Skeletal muscle tissue (tissue), 4 donors: ENCODE measurements around the gene PLOD1. TPM values are rescaled to one million over a fixed set of nuclear protein-coding genes. Genes with fewer than 3 reads are reported as not detected.
A peak's percentile ranks its signal among the peaks of the same experiment; 100 is the strongest.
"Not testable (repeated sequence)": the region's sequence is repeated elsewhere in the genome, so short reads cannot be mapped to it uniquely, and the experiment has no call there.

ENCODE experiments used
- H3K27ac ChIP-seq: one replicate; pipeline ENCODE4 v1.7.0; 2013; ENCODE audit warnings: mild to moderate bottlenecking, low read depth, low read length, inconsistent platforms
- H3K27me3 ChIP-seq, 3 donors: one replicate each; pipeline ENCODE4 v1.7.0; 2013; ENCODE audit warnings: low read length in 3 of 3; ENCODE audit not compliant: control insufficient read depth in 3 of 3, insufficient read depth in 3 of 3
- H3K36me3 ChIP-seq, 3 donors: one replicate each; pipeline ENCODE4 v1.7.0; 2013; ENCODE audit warnings: low read length in 3 of 3; ENCODE audit not compliant: control insufficient read depth in 3 of 3, insufficient read depth in 3 of 3
- H3K4me1 ChIP-seq, 3 donors: one replicate each; pipeline ENCODE4 v1.7.0; 2013; ENCODE audit warnings: low read length in 3 of 3, mild to moderate bottlenecking in 3 of 3; ENCODE audit not compliant: control insufficient read depth in 3 of 3, insufficient read depth in 3 of 3
- H3K4me3 ChIP-seq, 3 donors: one replicate each; pipeline ENCODE4 v1.7.0; 2013; ENCODE audit warnings: low read length in 3 of 3
- H3K9ac ChIP-seq, 3 donors: one replicate each; pipeline ENCODE4 v1.7.0; 2013; ENCODE audit warnings: low read length in 3 of 3, mild to moderate bottlenecking in 3 of 3, moderate library complexity in 2 of 3, low read depth in 1 of 3
- H3K9me3 ChIP-seq, 3 donors: one replicate each; pipeline ENCODE4 v1.7.0; 2013; ENCODE audit warnings: low read length in 3 of 3; ENCODE audit not compliant: control insufficient read depth in 3 of 3
- total RNA-seq: library from RNA; depleted of rRNA; stranded (reverse); fragments of >200 nt; gene quantifications from one replicate; pipeline ENCODE4 v1.2.3, GENCODE V29; 2014
- donor health status: Osteomylitis.

Gene PLOD1
- total RNA-seq, 1 donor from 2014 or later, result 97.6 TPM

GRCh38 chr1:11931845-11932244 lies 2.7 kb upstream of the PLOD1 start:
- peaks cover 25 to 36% (median 35%) of the 10 kb centered on the region in 3 donors for H3K4me1 ChIP-seq
- H3K4me3 ChIP-seq, result no peak overlapping the region
- H3K9me3 ChIP-seq, result no peaks in the 10 kb centered on the region
- H3K36me3 ChIP-seq, result no peaks in the 10 kb centered on the region
- no peaks in the 10 kb centered on the region for H3K27me3 ChIP-seq
- no peak overlapping the region for H3K9ac ChIP-seq
- no peak overlapping the region for H3K27ac ChIP-seq

- peaks cover 0 to 3% (median 2%) of the 10 kb centered on the region in 3 donors for H3K36me3 ChIP-seq
- peak overlapping the region; percentile 82 for H3K27ac ChIP-seq
- peak overlapping the region; percentile 83 to 88 (median 83) for H3K9ac ChIP-seq
- no peaks in the 10 kb centered on the region for H3K9me3 ChIP-seq
- no peaks in the 10 kb centered on the region for H3K27me3 ChIP-seq
- peaks cover 37 to 54% (median 52%) of the 10 kb centered on the region in 3 donors for H3K4me1 ChIP-seq
- peak overlapping the region; percentile 77 to 89 (median 81) for H3K4me3 ChIP-seq
Measured at GRCh38 chr1:11935057-11935412, 518 bp downstream of the PLOD1 start.

GRCh38 chr1:11935733-11936132 lies 1.2 kb downstream of the PLOD1 start:
- Histone ChIP-seq H3K9ac (peak overlapping the region in 2 of 3 donors; percentile 23 to 50), H3K4me1 (peaks cover 42 to 55% (median 54%) of the 10 kb centered on the region in 3 donors), H3K4me3 (peak overlapping the region in 1 of 3 donors; percentile 29)
- H3K36me3 ChIP-seq, H3K9me3 ChIP-seq, H3K27ac ChIP-seq, H3K27me3 ChIP-seq: not testable (repeated sequence)

- peaks cover 2 to 3% (median 3%) of the 10 kb centered on the region in 3 donors for H3K36me3 ChIP-seq
- no peaks in the 10 kb centered on the region for H3K27me3 ChIP-seq
- H3K9ac ChIP-seq, result peak overlapping the region in 1 of 3 donors; percentile 50
- no peaks in the 10 kb centered on the region for H3K9me3 ChIP-seq
- H3K4me1 ChIP-seq, result peaks cover 46 to 58% (median 56%) of the 10 kb centered on the region in 3 donors
- H3K27ac ChIP-seq, result peak overlapping the region; percentile 30
- peak overlapping the region in 1 of 3 donors; percentile 29 for H3K4me3 ChIP-seq
Measured at GRCh38 chr1:11938722-11939526, 4.4 kb downstream of the PLOD1 start.

GRCh38 chr1:11939794-11940193 lies 5.3 kb downstream of the PLOD1 start:
- peaks cover 49 to 62% (median 59%) of the 10 kb centered on the region in 3 donors for H3K4me1 ChIP-seq
- H3K27me3 ChIP-seq, H3K27ac ChIP-seq, H3K9me3 ChIP-seq, H3K9ac ChIP-seq, H3K4me3 ChIP-seq, H3K36me3 ChIP-seq: not testable (repeated sequence)

- peaks cover 2 to 3% (median 3%) of the 10 kb centered on the region in 3 donors for H3K36me3 ChIP-seq
- peaks cover 48 to 59% (median 59%) of the 10 kb centered on the region in 3 donors for H3K4me1 ChIP-seq
Measured at GRCh38 chr1:11940260-11940921, 5.9 kb downstream of the PLOD1 start.

GRCh38 chr1:11942280-11942679 lies 7.8 kb downstream of the PLOD1 start:
- no peak overlapping the region for H3K4me3 ChIP-seq
- peaks cover 43 to 49% (median 49%) of the 10 kb centered on the region in 3 donors for H3K4me1 ChIP-seq
- no peak overlapping the region for H3K9ac ChIP-seq
- peaks cover 2 to 3% (median 3%) of the 10 kb centered on the region in 3 donors for H3K36me3 ChIP-seq
- H3K27me3 ChIP-seq, result no peaks in the 10 kb centered on the region
- no peak overlapping the region for H3K27ac ChIP-seq
- no peaks in the 10 kb centered on the region for H3K9me3 ChIP-seq

More at GRCh38 chr1:11940260-11940921, 5.9 kb downstream of the PLOD1 start:
- Histone ChIP-seq H3K4me3 (no peak overlapping the region), H3K9me3 (no peaks in the 10 kb centered on the region), H3K27me3 (no peaks in the 10 kb centered on the region), H3K27ac (no peak overlapping the region), H3K9ac (peak overlapping the region in 1 of 3 donors; percentile 28)

GRCh38 chr1:11943619-11944018 lies 9.1 kb downstream of the PLOD1 start:
- H3K27ac ChIP-seq, result peak overlapping the region; percentile 40
- no peaks in the 10 kb centered on the region for H3K9me3 ChIP-seq
- peak overlapping the region in 2 of 3 donors; percentile 33 to 50 for H3K9ac ChIP-seq
- H3K36me3 ChIP-seq, result peaks cover under 1 to 4% (median under 1%) of the 10 kb centered on the region in 3 donors
- no peaks in the 10 kb centered on the region for H3K27me3 ChIP-seq
- H3K4me3 ChIP-seq, result peak overlapping the region in 1 of 3 donors; percentile 17
- peaks cover 35 to 39% (median 38%) of the 10 kb centered on the region in 3 donors for H3K4me1 ChIP-seq

- peaks cover 3 to 8% (median 4%) of the 10 kb centered on the region in 3 donors for H3K36me3 ChIP-seq
- H3K9me3 ChIP-seq, result peaks cover 0 to 3% (median 0%) of the 10 kb centered on the region in 3 donors
- peak overlapping the region in 1 of 3 donors; percentile 54 for H3K9ac ChIP-seq
- peaks cover 28 to 35% (median 30%) of the 10 kb centered on the region in 3 donors for H3K4me1 ChIP-seq
- H3K4me3 ChIP-seq, result peak overlapping the region in 1 of 3 donors; percentile 22
- peak overlapping the region; percentile 49 for H3K27ac ChIP-seq
- H3K27me3 ChIP-seq, result no peaks in the 10 kb centered on the region
Measured at GRCh38 chr1:11944358-11944931, 9.9 kb downstream of the PLOD1 start.
